Parathyroid adenoma (tissue), 2 donors: ENCODE data around the gene KRTAP10-12.

Experiments used
- H2AFZ ChIP-seq: fragments of 300-600 bp; sonication (generic); one replicate; pipeline ENCODE4 v1.7.0; 2017; ENCODE audit warnings: antibody characterized with exemption, mild to moderate bottlenecking
- H3K27ac ChIP-seq: fragments of 300-600 bp; sonication (generic); one replicate; pipeline ENCODE4 v1.7.0; 2017
- H3K27me3 ChIP-seq: fragments of 300-600 bp; sonication (generic); one replicate; pipeline ENCODE4 v1.7.0; 2017; ENCODE audit warnings: low read length; ENCODE audit not compliant: control insufficient read depth, insufficient read depth
- H3K36me3 ChIP-seq: fragments of 300-600 bp; sonication (generic); one replicate; pipeline ENCODE4 v1.7.0; 2017; ENCODE audit warnings: low read length; ENCODE audit not compliant: control insufficient read depth, insufficient read depth
- H3K4me1 ChIP-seq: fragments of 300-600 bp; sonication (generic); one replicate; pipeline ENCODE4 v1.7.0; 2017; ENCODE audit warnings: control low read depth
- H3K4me2 ChIP-seq: fragments of 300-600 bp; sonication (generic); one replicate; pipeline ENCODE4 v1.7.0; 2017; ENCODE audit warnings: low read length
- H3K4me3 ChIP-seq: fragments of 300-600 bp; sonication (generic); one replicate; pipeline ENCODE4 v1.7.0; 2017; ENCODE audit warnings: low read depth, low read length
- H3K79me2 ChIP-seq: fragments of 300-600 bp; sonication (generic); one replicate; pipeline ENCODE4 v1.7.0; 2017; ENCODE audit warnings: control low read depth
- H3K9ac ChIP-seq: fragments of 300-600 bp; sonication (generic); one replicate; pipeline ENCODE4 v1.7.0; 2017; ENCODE audit warnings: mild to moderate bottlenecking
- H3K9me3 ChIP-seq: fragments of 300-600 bp; sonication (generic); one replicate; pipeline ENCODE4 v1.7.0; 2017; ENCODE audit warnings: low read length; ENCODE audit not compliant: control insufficient read depth
- CTCF ChIP-seq: fragments of 300-600 bp; sonication (generic); IDR thresholded peaks from one replicate; pipeline ENCODE4 v1.7.0; 2017; ENCODE audit warnings: antibody characterized with exemption, mild to moderate bottlenecking
- donor health status: primary hyperparathyroidism.

The KRTAP10-12 gene

GRCh38 chr21:44701541-44701940 is 4.6 kb downstream of the KRTAP10-12 start:
- H3K27me3 ChIP-seq, result no peaks in the 10 kb centered on the region
- H2AFZ ChIP-seq, result no peak overlapping the region
- H3K4me3 ChIP-seq, result no peak overlapping the region
- no peak for TF ChIP-seq CTCF
- H3K4me2 ChIP-seq, result no peak overlapping the region
- H3K4me1 ChIP-seq, result no peaks in the 10 kb centered on the region
- no peak overlapping the region for H3K9ac ChIP-seq
- no peaks in the 10 kb centered on the region for H3K9me3 ChIP-seq
- H3K79me2 ChIP-seq, result no peaks in the 10 kb centered on the region
- H3K36me3 ChIP-seq, result no peaks in the 10 kb centered on the region
- H3K27ac ChIP-seq, result no peak overlapping the region

- TF ChIP-seq CTCF, result no peak
- no peaks in the 10 kb centered on the region for H3K27me3 ChIP-seq
- no peaks in the 10 kb centered on the region for H3K4me1 ChIP-seq
- H3K79me2 ChIP-seq, result no peaks in the 10 kb centered on the region
- no peaks in the 10 kb centered on the region for H3K36me3 ChIP-seq
- H3K27ac ChIP-seq, result no peak overlapping the region
- H3K9ac ChIP-seq, result no peak overlapping the region
- no peaks in the 10 kb centered on the region for H3K9me3 ChIP-seq
- no peak overlapping the region for H3K4me2 ChIP-seq
- H3K4me3 ChIP-seq, result no peak overlapping the region
- no peak overlapping the region for H2AFZ ChIP-seq
Observed at GRCh38 chr21:44702111-44702972, 5.4 kb downstream of the KRTAP10-12 start.

- Histone ChIP-seq H3K79me2 (no peaks in the 10 kb centered on the region), H3K36me3 (no peaks in the 10 kb centered on the region), H3K4me3 (no peak overlapping the region), H2AFZ (no peak overlapping the region), H3K27ac (no peak overlapping the region), H3K4me2 (no peak overlapping the region), H3K9me3 (no peaks in the 10 kb centered on the region), H3K9ac (no peak overlapping the region), H3K4me1 (no peaks in the 10 kb centered on the region), H3K27me3 (no peaks in the 10 kb centered on the region)
- no peak for TF ChIP-seq CTCF
Observed at GRCh38 chr21:44702973-44703730, 6.2 kb downstream of the KRTAP10-12 start.

GRCh38 chr21:44703731-44704635 is 7.0 kb downstream of the KRTAP10-12 start:
- H3K4me3 ChIP-seq, result no peak overlapping the region
- no peak overlapping the region for H3K4me2 ChIP-seq
- no peak overlapping the region for H2AFZ ChIP-seq
- no peaks in the 10 kb centered on the region for H3K27me3 ChIP-seq
- H3K36me3 ChIP-seq, result no peaks in the 10 kb centered on the region
- no peak overlapping the region for H3K27ac ChIP-seq
- no peak for TF ChIP-seq CTCF
- H3K4me1 ChIP-seq, result no peaks in the 10 kb centered on the region
- H3K79me2 ChIP-seq, result no peaks in the 10 kb centered on the region
- no peaks in the 10 kb centered on the region for H3K9me3 ChIP-seq
- H3K9ac ChIP-seq, result no peak overlapping the region
